IMR-90 (cell line): ENCODE results near the gene KCNMA1. TPM values are rescaled to one million over a fixed set of nuclear protein-coding genes. Genes with fewer than 3 reads are reported as not detected.
A peak's percentile ranks its signal among the peaks of the same experiment; 100 is the strongest.

ENCODE experiments used
- ATAC-seq: fragments of 200-7000 bp; cut with Tn5 transposase; 2 replicates; pipeline ENCODE4 v1.9.1; 2020; ENCODE audit warnings: low read depth, mild to moderate bottlenecking, moderate library complexity
- BruUV-seq: library from RNA; stranded (reverse); fragments of 400-500 nt; replicated peaks from 2 replicates; lab custom pipeline; 2021; lab: Mats Ljungman, UMichigan
- CTCF ChIA-PET: fragments of 300-600 bp; formaldehyde crosslinking; extraction: SDS; loops from one replicate; lab custom pipeline; 2021; ENCODE audit warnings: antibody characterized with exemption; lab: Yijun Ruan, JAX
- POLR2A ChIA-PET: fragments of 300-600 bp; sonication (Branson Sonifier 250); formaldehyde crosslinking; loops from one replicate; lab custom pipeline; 2022; ENCODE audit warnings: antibody characterized with exemption; ENCODE audit not compliant: unreplicated experiment; lab: Charles Lee
- DNase-seq: peaks from one replicate; pipeline ENCODE4 v3.0.0; 2013
- H2AFZ ChIP-seq: replicated peaks from 2 replicates; pipeline ENCODE3; 2013; ENCODE audit warnings: low read length, mild to moderate bottlenecking; ENCODE audit not compliant: poor library complexity
- H2AK5ac ChIP-seq: 2 replicates; pipeline ENCODE4 v1.6.1; 2013; ENCODE audit warnings: low read depth, low read length, inconsistent platforms
- H2AK9ac ChIP-seq: replicated peaks from 2 replicates; pipeline ENCODE3; 2013; ENCODE audit warnings: mild to moderate bottlenecking, low read depth, low read length, moderate library complexity; ENCODE audit not compliant: poor library complexity
- H2BK120ac ChIP-seq: 2 replicates; pipeline ENCODE4 v1.6.1; 2013; ENCODE audit warnings: low read depth, low read length, inconsistent platforms
- H2BK15ac ChIP-seq: 3 replicates; pipeline ENCODE4 v1.6.1; 2013; ENCODE audit warnings: low read depth, low read length, inconsistent platforms
- H2BK20ac ChIP-seq: 2 replicates; pipeline ENCODE4 v1.6.1; 2013; ENCODE audit warnings: low read depth, mild to moderate bottlenecking, inconsistent platforms, low read length, moderate library complexity
- H2BK5ac ChIP-seq: 2 replicates; pipeline ENCODE4 v1.6.1; 2013; ENCODE audit warnings: mild to moderate bottlenecking, low read depth, low read length, inconsistent platforms; ENCODE audit not compliant: poor library complexity, severe bottlenecking
- H3K14ac ChIP-seq: replicated peaks from 2 replicates; pipeline ENCODE4 v1.6.1; 2013; ENCODE audit warnings: low read depth, low read length, inconsistent platforms
- H3K18ac ChIP-seq: 2 replicates; pipeline ENCODE4 v1.6.1; 2013; ENCODE audit warnings: low read depth, low read length, control low read depth
- H3K23ac ChIP-seq: 2 replicates; pipeline ENCODE4 v1.6.1; 2013; ENCODE audit warnings: low read depth, low read length, inconsistent platforms
- H3K27ac ChIP-seq: 2 replicates; pipeline ENCODE4 v1.5.1; 2013; ENCODE audit warnings: mild to moderate bottlenecking, control low read depth, low read length; ENCODE audit not compliant: insufficient read depth
- H3K27me3 ChIP-seq: 2 replicates; pipeline ENCODE4 v1.6.1; 2013; ENCODE audit warnings: low read length; ENCODE audit not compliant: control insufficient read depth, insufficient read depth
- H3K36me3 ChIP-seq: 2 replicates; pipeline ENCODE4 v1.6.1; 2013; ENCODE audit warnings: low read length, mixed read lengths; ENCODE audit not compliant: control insufficient read depth, insufficient read depth
- H3K4ac ChIP-seq: 2 replicates; pipeline ENCODE4 v1.6.1; 2013; ENCODE audit warnings: low read depth, low read length, inconsistent platforms
- H3K4me1 ChIP-seq: 2 replicates; pipeline ENCODE4 v1.6.1; 2013; ENCODE audit warnings: low read length, mixed read lengths; ENCODE audit not compliant: control insufficient read depth, insufficient read depth
- H3K4me2 ChIP-seq: 2 replicates; pipeline ENCODE4 v1.6.1; 2013; ENCODE audit warnings: low read depth, mild to moderate bottlenecking, control low read depth, low read length, moderate library complexity
- H3K4me3 ChIP-seq: 2 replicates; pipeline ENCODE4 v1.5.1; 2013; ENCODE audit warnings: low read depth, mild to moderate bottlenecking, control low read depth, low read length, moderate library complexity; ENCODE audit not compliant: insufficient read depth
- H3K56ac ChIP-seq: 2 replicates; pipeline ENCODE4 v1.6.1; 2013; ENCODE audit warnings: low read length, inconsistent platforms; ENCODE audit not compliant: insufficient read depth; ENCODE audit errors: extremely low read depth
- H3K79me1 ChIP-seq, 2 experiments: 2 replicates each; pipeline ENCODE4 v1.6.1; 2013; ENCODE audit warnings: low read length in 2 of 2, inconsistent platforms in 1 of 2, low read depth in 1 of 2
- H3K9ac ChIP-seq: 2 replicates; pipeline ENCODE4 v1.6.1; 2013; ENCODE audit warnings: low read depth, low read length, control low read depth
- H3K9me1 ChIP-seq: 2 replicates; pipeline ENCODE4 v1.6.1; 2013; ENCODE audit warnings: low read length, inconsistent platforms; ENCODE audit not compliant: insufficient read depth
- H3K9me3 ChIP-seq: 2 replicates; pipeline ENCODE4 v1.6.1; 2013; ENCODE audit warnings: low read length; ENCODE audit not compliant: control insufficient read depth, insufficient read depth
- H4K20me1 ChIP-seq: 2 replicates; pipeline ENCODE4 v1.6.1; 2013; ENCODE audit warnings: low read length, inconsistent platforms; ENCODE audit not compliant: insufficient read depth
- H4K5ac ChIP-seq: 2 replicates; pipeline ENCODE4 v1.6.1; 2013; ENCODE audit warnings: mild to moderate bottlenecking, low read depth, low read length, control low read depth
- H4K8ac ChIP-seq, 2 experiments: 2 replicates each; pipeline ENCODE4 v1.6.1; 2013; ENCODE audit warnings: low read depth in 2 of 2, low read length in 2 of 2, control low read depth in 1 of 2, inconsistent platforms in 1 of 2
- H4K91ac ChIP-seq: 2 replicates; pipeline ENCODE4 v1.6.1; 2013; ENCODE audit warnings: low read depth, low read length, inconsistent platforms; ENCODE audit not compliant: insufficient read depth
- BHLHE40 ChIP-seq: fragments of 150-350 bp; IDR thresholded peaks from 2 replicates; pipeline ENCODE4 v1.6.1; 2016; ENCODE audit warnings: mild to moderate bottlenecking, low read depth, low read length
- CEBPB ChIP-seq: IDR thresholded peaks from 2 replicates; pipeline ENCODE4 v1.6.1; 2012; ENCODE audit warnings: low read depth, low read length, improper control_type of control experiment
- CHD1 ChIP-seq: IDR thresholded peaks from 2 replicates; pipeline ENCODE4 v1.6.1; 2012; ENCODE audit warnings: low read depth, low read length, improper control_type of control experiment
- CTCF ChIP-seq: conservative IDR thresholded peaks from 2 replicates; pipeline ENCODE4 v1.5.1; 2012; ENCODE audit warnings: mild to moderate bottlenecking, low read depth, low read length, improper control_type of control experiment
- ELK1 ChIP-seq: fragments of 150-350 bp; IDR thresholded peaks from 2 replicates; pipeline ENCODE4 v1.6.1; 2016; ENCODE audit warnings: low read depth, mild to moderate bottlenecking, low read length, moderate library complexity, borderline replicate concordance
- MAFK ChIP-seq: IDR thresholded peaks from 2 replicates; pipeline ENCODE4 v1.6.1; 2012; ENCODE audit warnings: low read depth, low read length, improper control_type of control experiment
- MXI1 ChIP-seq: IDR thresholded peaks from 2 replicates; pipeline ENCODE4 v1.6.1; 2012; ENCODE audit warnings: low read depth, mild to moderate bottlenecking, low read length, moderate library complexity, borderline replicate concordance
- POLR2A ChIP-seq: IDR thresholded peaks from 2 replicates; pipeline ENCODE4 v1.6.1; 2012; ENCODE audit warnings: mild to moderate bottlenecking, low read depth, low read length
- RAD21 ChIP-seq: IDR thresholded peaks from 2 replicates; pipeline ENCODE4 v1.6.1; 2012; ENCODE audit warnings: low read length, improper control_type of control experiment
- RCOR1 ChIP-seq: IDR thresholded peaks from 2 replicates; pipeline ENCODE4 v1.6.1; 2012; ENCODE audit warnings: mild to moderate bottlenecking, low read length, improper control_type of control experiment; ENCODE audit not compliant: insufficient replicate concordance
- SMC3 ChIP-seq: fragments of 150-350 bp; IDR thresholded peaks from 2 replicates; pipeline ENCODE4 v1.6.1; 2016; ENCODE audit warnings: low read depth, mild to moderate bottlenecking, antibody characterized with exemption, low read length, moderate library complexity
- USF2 ChIP-seq: fragments of 150-350 bp; IDR thresholded peaks from 2 replicates; pipeline ENCODE4 v1.6.1; 2017; ENCODE audit warnings: mild to moderate bottlenecking, antibody characterized with exemption, low read length, low read depth
- WGBS, 2 experiments: methylation state at CpG; one replicate each; pipeline versions ENCODE4 v1.1.5 to v1.1.7; 2013; ENCODE audit warnings: missing lambda C conversion rate in 2 of 2; ENCODE audit not compliant: insufficient read length in 1 of 2; ENCODE audit errors: extremely low coverage in 2 of 2; 5-methylcytosine and 5-hydroxymethylcytosine counted together
- dilution Hi-C: fragments of 300-500 bp; cut with HindIII; formaldehyde crosslinking; loops from one replicate; pipeline ENCODE4 v1.14.3; 2018; ENCODE audit warnings: low sequenced_read_pairs; ENCODE audit not compliant: unreplicated experiment
- in situ Hi-C: fragments of 300-500 bp; cut with MboI; formaldehyde crosslinking; loops from 3 replicates; pipeline ENCODE4 v1.14.3; 2019; ENCODE audit warnings: low sequenced_read_pairs, inconsistent platforms, mixed read lengths
- intact Hi-C: fragments of 100-400 bp; cut with micrococcal nuclease; formaldehyde crosslinking; loops from 2 replicates; pipeline ENCODE4 v1.10.0; 2022
- polyA plus RNA-seq, 3 experiments: library from polyadenylated mRNA; depleted of rRNA; stranded (reverse); fragments of >200 nt; gene quantifications; 2 replicates each; pipeline ENCODE4 v1.2.3, GENCODE V29; 2012; ENCODE audit warnings: low replicate concordance in 1 of 3
- total RNA-seq: library from RNA; depleted of rRNA; stranded (reverse); fragments of >200 nt; gene quantifications from 2 replicates; pipeline ENCODE4 v1.2.3, GENCODE V29; 2012

The KCNMA1 gene
- total and polyA plus RNA-seq, 2 of the 4 experiments (the other 2 are of a cell fraction): 25.6 to 29.6 TPM

- Histone ChIP-seq H3K4me2 (no peak overlapping the region), H3K9ac (no peak overlapping the region), H3K9me1 (no peaks in the 10 kb centered on the region), H4K20me1 (no peaks in the 10 kb centered on the region), H2BK15ac (no peak overlapping the region), H3K23ac (no peak overlapping the region), H3K4me3 (no peak overlapping the region), H3K18ac (no peak overlapping the region), H3K79me1 (peaks cover 7 to 16% of the 10 kb centered on the region in 2 experiments; a peak in 2 of 4 replicates), H3K36me3 (no peaks in the 10 kb centered on the region), H4K5ac (no peak overlapping the region), H2AFZ (peak overlapping the region; percentile 3), H3K56ac (no peak overlapping the region), H3K4ac (no peak overlapping the region), H2BK20ac (no peak overlapping the region), H4K91ac (no peak overlapping the region), H3K14ac (no peak overlapping the region), H4K8ac (no peak overlapping the region), H3K27me3 (no peaks in the 10 kb centered on the region), H3K9me3 (no peaks in the 10 kb centered on the region), H3K4me1 (no peaks in the 10 kb centered on the region), H3K27ac (no peak overlapping the region), H2AK5ac (no peak overlapping the region), H2BK5ac (no peak overlapping the region), H2BK120ac (no peak overlapping the region), H2AK9ac (peak overlapping the region; percentile 33)
- DNase-seq: peak; percentile 37
- no TSS peak for BruUV-seq
- intact Hi-C loops: no loop called here
- TF ChIP-seq CTCF (no peak), MAFK (no peak), POLR2A (no peak), CHD1 (no peak), BHLHE40 (no peak), USF2 (no peak), CEBPB (no peak), RCOR1 (no peak), ELK1 (no peak), SMC3 (no peak), RAD21 (no peak), MXI1 (no peak)
- no peak for ATAC-seq
- ChIA-PET POLR2A (no interaction called here), CTCF (no interaction called here)
- dilution Hi-C loops: no loop called here
- WGBS, 2 experiments: no CpG with 5 or more reads among the region's 6 CpGs
- in situ Hi-C loops: no loop called here
Measured at GRCh38 chr10:77620731-77621130, 16.9 kb downstream of the KCNMA1 start.
